Psoas muscle (tissue), 8 donors: ENCODE measurements around the gene DOK6. TPM values are rescaled to one million over a fixed set of nuclear protein-coding genes. Genes with fewer than 3 reads are reported as not detected.

ENCODE experiments used
- ATAC-seq, 4 donors: fragments of 200-7000 bp; cut with Tn5 transposase; one replicate each; pipeline ENCODE4 v1.9.1; 2020; ENCODE audit warnings: moderate library complexity in 3 of 4, mild to moderate bottlenecking in 2 of 4
- DNase-seq, 2 donors: peaks; one replicate each; pipeline ENCODE4 v3.0.0-alpha.2; 2020
- H3K27ac ChIP-seq: fragments of 200-600 bp; one replicate; pipeline ENCODE4 v1.8.0; 2022
- H3K27me3 ChIP-seq, 3 donors: fragments of 200-600 bp in 1 of 3; one replicate each; pipeline versions ENCODE4 v1.6.1 to v1.8.0; 2013 to 2022; ENCODE audit warnings: low read length in 2 of 3, mild to moderate bottlenecking in 2 of 3, moderate library complexity in 1 of 3; ENCODE audit not compliant: insufficient read depth in 3 of 3
- H3K36me3 ChIP-seq, 2 donors: fragments of 200-600 bp in 1 of 2; one replicate each; pipeline versions ENCODE4 v1.6.1 to v1.8.0; 2013 to 2022; ENCODE audit warnings: low read depth in 1 of 2, mild to moderate bottlenecking in 1 of 2, moderate library complexity in 1 of 2; ENCODE audit not compliant: insufficient read depth in 1 of 2
- H3K4me1 ChIP-seq: fragments of 200-600 bp; one replicate; pipeline ENCODE4 v1.8.0; 2022
- H3K4me3 ChIP-seq: fragments of 200-600 bp; one replicate; pipeline ENCODE4 v1.8.0; 2022; ENCODE audit warnings: mild to moderate bottlenecking
- H3K9me3 ChIP-seq: fragments of 200-600 bp; one replicate; pipeline ENCODE4 v1.8.0; 2022
- WGBS, 3 donors: extraction: QIAGEN DNeasy Blood & Tissue Kit; methylation state at CpG; one replicate each; pipeline versions ENCODE4 v1.1.6 to v1.1.7; 2013; 5-methylcytosine and 5-hydroxymethylcytosine counted together
- intact Hi-C, 2 donors: fragments of 100-400 bp; cut with DNase I; formaldehyde crosslinking; loops; one replicate each; pipeline versions ENCODE4 v1.11.0 to v1.14.2; 2022
- polyA plus RNA-seq, 3 donors: library from polyadenylated mRNA; stranded (reverse); fragments of 200-250 nt; gene quantifications; one replicate each; pipeline ENCODE4 v1.2.3, GENCODE V29; 2013
- total RNA-seq, 4 donors: library from RNA; stranded (reverse); fragmentation: NEBNext Ultra II Directional in 2 of 4; extraction: Animal tissue kit (Norgen Biotek cat#: 25700) in 2 of 4; gene quantifications; one replicate each; pipeline versions ENCODE4 v1.2.1 to v1.2.4, GENCODE V29; 2021 to 2023
- TF ChIP-seq, protein P1 (sequence below): fragments of 200-600 bp; IDR thresholded peaks from one replicate; pipeline ENCODE4 v1.8.0; 2022; ENCODE audit warnings: antibody characterized with exemption
- donor health status: healthy with polysubstance abuse.
- donor health status: DM: no; HTN: no; CAD: no; lungs with moderate emphysema.
- donor health status: Bipolar disorder and iron deficiency.
- donor health status: healthy.
- donor health status: DM: yes; HTN: yes; CAD: no.
- donor health status: DM: no; HTN: no; CAD: no.
- donor health status: DM: no; HTN: no; CAD: no.
- donor health status: DM: yes; HTN: yes; CAD: no.

DOK6 gene
- total and polyA plus RNA-seq, 7 donors, result 0.05 to 0.97 (median 0.18) TPM

DNA sequence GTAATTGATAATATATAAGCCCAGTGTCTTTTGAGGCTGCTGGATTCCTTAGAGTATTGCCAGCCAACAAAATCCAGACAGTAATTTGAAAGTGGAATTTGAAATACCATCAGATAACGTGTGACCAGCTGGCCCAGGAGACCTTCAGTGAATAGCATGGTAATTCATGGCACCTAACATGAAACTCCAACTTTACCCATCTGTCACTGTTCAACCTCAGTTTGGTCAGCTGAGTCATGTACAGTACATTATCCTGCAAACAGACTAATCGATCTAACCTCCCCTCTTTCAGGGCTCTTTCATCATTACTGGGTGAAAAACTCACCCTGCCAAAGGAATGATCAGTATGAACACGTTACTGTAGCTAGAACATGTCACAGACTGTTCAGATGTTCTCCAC, 230.6 kb downstream of the DOK6 start:
- no peaks in the 10 kb centered on the region for H3K36me3 ChIP-seq
- no peaks in the 10 kb centered on the region for H3K27me3 ChIP-seq
- DNase-seq, result no peak
- H3K4me3 ChIP-seq, result no peak overlapping the region
- intact Hi-C loops, result no loop called here
- no peak overlapping the region for H3K27ac ChIP-seq
- H3K9me3 ChIP-seq, result no peaks in the 10 kb centered on the region
- 24 to 42% (median 29%) methylated on average over 3 of the region's 3 CpGs for WGBS, 3 donors
- TF ChIP-seq, protein P1, sequence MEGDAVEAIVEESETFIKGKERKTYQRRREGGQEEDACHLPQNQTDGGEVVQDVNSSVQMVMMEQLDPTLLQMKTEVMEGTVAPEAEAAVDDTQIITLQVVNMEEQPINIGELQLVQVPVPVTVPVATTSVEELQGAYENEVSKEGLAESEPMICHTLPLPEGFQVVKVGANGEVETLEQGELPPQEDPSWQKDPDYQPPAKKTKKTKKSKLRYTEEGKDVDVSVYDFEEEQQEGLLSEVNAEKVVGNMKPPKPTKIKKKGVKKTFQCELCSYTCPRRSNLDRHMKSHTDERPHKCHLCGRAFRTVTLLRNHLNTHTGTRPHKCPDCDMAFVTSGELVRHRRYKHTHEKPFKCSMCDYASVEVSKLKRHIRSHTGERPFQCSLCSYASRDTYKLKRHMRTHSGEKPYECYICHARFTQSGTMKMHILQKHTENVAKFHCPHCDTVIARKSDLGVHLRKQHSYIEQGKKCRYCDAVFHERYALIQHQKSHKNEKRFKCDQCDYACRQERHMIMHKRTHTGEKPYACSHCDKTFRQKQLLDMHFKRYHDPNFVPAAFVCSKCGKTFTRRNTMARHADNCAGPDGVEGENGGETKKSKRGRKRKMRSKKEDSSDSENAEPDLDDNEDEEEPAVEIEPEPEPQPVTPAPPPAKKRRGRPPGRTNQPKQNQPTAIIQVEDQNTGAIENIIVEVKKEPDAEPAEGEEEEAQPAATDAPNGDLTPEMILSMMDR, result no peak
- H3K4me1 ChIP-seq, result no peaks in the 10 kb centered on the region
- no peak for ATAC-seq

GRCh38 chr18:69635482-69635881, 234.8 kb downstream of the DOK6 start:
- Histone ChIP-seq H3K27ac (no peak overlapping the region), H3K36me3 (no peaks in the 10 kb centered on the region), H3K9me3 (no peaks in the 10 kb centered on the region), H3K4me1 (no peaks in the 10 kb centered on the region), H3K27me3 (no peaks in the 10 kb centered on the region), H3K4me3 (no peak overlapping the region)
- no peak for DNase-seq
- TF ChIP-seq, protein P1, result no peak
- ATAC-seq, result no peak
- intact Hi-C loops, result no loop called here
- 83 to 94% (median 87%) methylated on average over 2 of the region's 2 CpGs for WGBS, 3 donors

DNA sequence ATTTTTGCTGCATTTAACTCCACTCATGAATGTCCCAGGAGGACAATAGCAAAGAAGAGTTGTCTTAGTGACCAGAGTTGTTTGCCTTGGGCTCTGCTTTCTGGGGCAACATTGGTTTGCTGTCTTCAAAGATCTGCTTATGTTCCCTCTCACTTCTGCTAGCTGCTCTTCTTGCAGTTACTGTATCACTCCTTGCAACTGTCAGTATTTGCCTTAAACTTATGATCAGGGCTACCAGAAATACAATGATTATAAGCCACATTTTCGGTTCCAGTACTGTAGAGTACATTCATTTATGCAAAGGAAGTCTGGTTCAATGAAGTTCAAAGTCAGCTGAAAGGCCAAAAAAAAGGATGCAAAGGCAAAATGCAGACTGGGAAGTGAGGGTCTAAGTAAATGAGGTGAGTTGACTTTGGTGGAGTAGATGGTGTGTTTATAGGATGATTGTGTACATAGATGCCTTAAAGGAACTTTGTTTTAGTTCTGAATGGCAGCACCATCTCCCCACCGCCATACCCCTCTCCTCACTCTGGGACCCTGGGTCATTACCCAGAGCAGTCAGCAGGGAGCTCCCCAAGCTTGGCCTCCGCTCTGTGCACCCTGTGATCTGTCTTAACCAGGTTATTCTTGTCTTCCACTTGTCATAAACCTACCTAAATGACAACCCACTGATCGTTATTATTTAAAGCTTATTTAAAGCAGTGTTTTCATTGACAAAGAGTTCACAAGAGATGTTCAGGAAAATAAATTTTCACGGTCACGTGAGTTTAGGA, 236.0 kb downstream of the DOK6 start:
- Histone ChIP-seq H3K9me3 (no peaks in the 10 kb centered on the region), H3K27me3 (no peaks in the 10 kb centered on the region), H3K4me1 (no peaks in the 10 kb centered on the region), H3K4me3 (no peak overlapping the region), H3K36me3 (no peaks in the 10 kb centered on the region), H3K27ac (no peak overlapping the region)
- ATAC-seq (no peak), DNase-seq (no peak)
- TF ChIP-seq, protein P1, result peak; percentile 5
- intact Hi-C loops, result no loop called here
- 78 to 89% (median 81%) methylated on average over 6 of the region's 6 CpGs for WGBS, 3 donors

DNA sequence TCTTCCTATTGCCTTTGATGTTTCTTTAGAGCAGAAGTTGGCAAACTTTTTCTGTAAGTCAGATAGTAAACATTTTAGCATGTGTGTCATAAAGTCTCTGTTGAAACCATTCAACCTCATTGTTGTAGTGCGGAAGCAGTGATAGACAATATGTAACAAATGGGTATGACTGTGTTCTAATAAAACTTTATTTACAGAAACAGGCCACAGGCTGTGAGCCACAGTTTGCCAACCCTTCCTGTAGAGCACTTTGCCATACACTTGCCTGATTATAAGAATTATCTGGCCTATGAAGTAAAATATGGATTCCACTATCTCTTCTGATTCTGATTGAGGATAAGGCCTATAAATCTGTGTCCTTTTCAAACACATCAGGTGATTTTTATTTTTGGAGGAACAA, 237.4 kb downstream of the DOK6 start:
- no peaks in the 10 kb centered on the region for H3K27me3 ChIP-seq
- H3K9me3 ChIP-seq, result no peaks in the 10 kb centered on the region
- no peaks in the 10 kb centered on the region for H3K36me3 ChIP-seq
- WGBS, 3 donors, result 54 to 97% (median 95%) methylated on average over 1 of the region's 1 CpG
- no peak overlapping the region for H3K27ac ChIP-seq
- ATAC-seq (no peak), DNase-seq (no peak)
- intact Hi-C loops, result no loop called here
- H3K4me1 ChIP-seq, result no peaks in the 10 kb centered on the region
- TF ChIP-seq, protein P1, result no peak
- no peak overlapping the region for H3K4me3 ChIP-seq

- DNase-seq (no peak), ATAC-seq (no peak)
- no peak overlapping the region for H3K4me3 ChIP-seq
- H3K4me1 ChIP-seq, result no peaks in the 10 kb centered on the region
- intact Hi-C loops, result no loop called here
- TF ChIP-seq, protein P1, result no peak
- H3K27me3 ChIP-seq, result no peaks in the 10 kb centered on the region
- H3K36me3 ChIP-seq, result no peaks in the 10 kb centered on the region
- WGBS, 3 donors, result 80 to 83% (median 80%) methylated on average over 3 of the region's 3 CpGs
- no peak overlapping the region for H3K27ac ChIP-seq
- H3K9me3 ChIP-seq, result no peaks in the 10 kb centered on the region
Observed at GRCh38 chr18:69647702-69648101, 247.0 kb downstream of the DOK6 start.
